RWPE1 (cell line): Measurements from ENCODE around the gene UBE2E2.

ENCODE experiments used
- CTCF ChIA-PET: fragments of 350-600 bp; sonication (Branson Sonifier 250); formaldehyde crosslinking; extraction: SDS; loops from one replicate; lab custom pipeline; 2021; lab: Yijun Ruan, JAX
- POLR2A ChIA-PET: fragments of 400-600 bp; formaldehyde crosslinking; extraction: SDS; loops from one replicate; lab custom pipeline; 2020; ENCODE audit warnings: antibody characterized with exemption; ENCODE audit not compliant: low non-redundant PET; lab: Yijun Ruan, JAX
- DNase-seq: peaks from one replicate; pipeline ENCODE4 v3.0.0; 2012; ENCODE audit warnings: low spot score
- H3K27ac ChIP-seq: fragments of 450-650 bp; 2 replicates; pipeline ENCODE4 v1.5.1; 2017
- TF ChIP-seq, protein P1 (sequence below): fragments of 450-650 bp; conservative IDR thresholded peaks from 2 replicates; pipeline ENCODE4 v1.5.1; 2017; ENCODE audit warnings: low read depth, mild to moderate bottlenecking

Gene UBE2E2

DNA sequence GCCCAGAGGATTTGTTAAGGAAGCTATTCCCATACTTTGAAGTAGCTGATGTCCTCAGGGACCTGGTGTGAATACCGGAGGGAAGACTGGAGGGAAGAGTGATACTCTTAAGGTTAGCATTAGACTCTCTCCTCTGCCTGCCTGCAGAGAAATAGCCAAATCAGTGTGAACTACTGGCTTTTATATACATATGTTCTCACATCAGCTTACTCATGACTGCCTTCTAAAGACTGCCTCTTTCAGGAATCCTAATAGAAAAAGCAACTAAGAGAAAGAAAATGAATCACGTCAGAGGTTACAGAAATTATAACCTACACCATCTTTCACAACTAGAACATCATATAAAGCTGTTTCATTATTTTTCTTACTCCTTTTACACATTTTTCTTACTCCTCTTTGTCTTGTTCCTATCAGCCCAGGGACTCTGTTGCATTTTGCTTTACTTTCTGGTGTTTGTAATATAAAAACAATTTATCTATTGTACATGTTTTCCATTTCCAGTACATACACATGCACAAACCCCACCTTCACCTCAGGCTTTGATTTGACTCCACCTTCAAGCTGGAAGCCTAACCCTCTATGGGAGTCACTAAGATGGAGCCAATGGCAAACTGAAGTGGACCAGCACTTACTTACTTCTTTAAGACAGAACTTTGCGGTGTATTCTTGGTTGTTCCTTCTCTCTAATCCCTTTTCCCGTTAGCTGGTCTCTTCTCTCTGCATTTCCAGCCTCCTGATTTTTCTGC lies 345.0 kb downstream of the UBE2E2 start:
- no peak for DNase-seq
- TF ChIP-seq, protein P1, sequence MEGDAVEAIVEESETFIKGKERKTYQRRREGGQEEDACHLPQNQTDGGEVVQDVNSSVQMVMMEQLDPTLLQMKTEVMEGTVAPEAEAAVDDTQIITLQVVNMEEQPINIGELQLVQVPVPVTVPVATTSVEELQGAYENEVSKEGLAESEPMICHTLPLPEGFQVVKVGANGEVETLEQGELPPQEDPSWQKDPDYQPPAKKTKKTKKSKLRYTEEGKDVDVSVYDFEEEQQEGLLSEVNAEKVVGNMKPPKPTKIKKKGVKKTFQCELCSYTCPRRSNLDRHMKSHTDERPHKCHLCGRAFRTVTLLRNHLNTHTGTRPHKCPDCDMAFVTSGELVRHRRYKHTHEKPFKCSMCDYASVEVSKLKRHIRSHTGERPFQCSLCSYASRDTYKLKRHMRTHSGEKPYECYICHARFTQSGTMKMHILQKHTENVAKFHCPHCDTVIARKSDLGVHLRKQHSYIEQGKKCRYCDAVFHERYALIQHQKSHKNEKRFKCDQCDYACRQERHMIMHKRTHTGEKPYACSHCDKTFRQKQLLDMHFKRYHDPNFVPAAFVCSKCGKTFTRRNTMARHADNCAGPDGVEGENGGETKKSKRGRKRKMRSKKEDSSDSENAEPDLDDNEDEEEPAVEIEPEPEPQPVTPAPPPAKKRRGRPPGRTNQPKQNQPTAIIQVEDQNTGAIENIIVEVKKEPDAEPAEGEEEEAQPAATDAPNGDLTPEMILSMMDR, result no peak
- POLR2A ChIA-PET, result no interaction called here
- H3K27ac ChIP-seq, result no peak overlapping the region
- CTCF ChIA-PET, result no interaction called here

DNA sequence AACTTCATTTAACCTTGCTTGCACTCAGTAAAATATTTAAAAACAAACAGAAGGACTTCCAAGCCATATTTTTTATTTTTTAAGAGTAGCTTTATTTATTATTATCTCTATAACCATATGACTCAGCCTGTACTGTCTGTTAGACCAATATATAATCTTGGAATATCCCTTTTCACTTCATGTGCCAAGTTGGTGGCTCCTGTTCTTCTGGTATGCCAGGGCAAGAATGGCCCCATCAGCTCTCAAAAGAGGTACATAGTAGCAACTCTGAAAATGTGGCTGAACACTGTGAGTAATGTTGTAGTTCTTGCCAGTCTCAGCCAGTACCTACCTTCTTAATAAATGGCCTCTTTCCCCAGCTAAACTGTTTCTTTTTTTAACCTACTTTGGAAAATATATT lies 345.6 kb downstream of the UBE2E2 start:
- CTCF ChIA-PET, result no interaction called here
- H3K27ac ChIP-seq, result no peak overlapping the region
- POLR2A ChIA-PET, result no interaction called here
- TF ChIP-seq, protein P1, result no peak
- no peak for DNase-seq

DNA sequence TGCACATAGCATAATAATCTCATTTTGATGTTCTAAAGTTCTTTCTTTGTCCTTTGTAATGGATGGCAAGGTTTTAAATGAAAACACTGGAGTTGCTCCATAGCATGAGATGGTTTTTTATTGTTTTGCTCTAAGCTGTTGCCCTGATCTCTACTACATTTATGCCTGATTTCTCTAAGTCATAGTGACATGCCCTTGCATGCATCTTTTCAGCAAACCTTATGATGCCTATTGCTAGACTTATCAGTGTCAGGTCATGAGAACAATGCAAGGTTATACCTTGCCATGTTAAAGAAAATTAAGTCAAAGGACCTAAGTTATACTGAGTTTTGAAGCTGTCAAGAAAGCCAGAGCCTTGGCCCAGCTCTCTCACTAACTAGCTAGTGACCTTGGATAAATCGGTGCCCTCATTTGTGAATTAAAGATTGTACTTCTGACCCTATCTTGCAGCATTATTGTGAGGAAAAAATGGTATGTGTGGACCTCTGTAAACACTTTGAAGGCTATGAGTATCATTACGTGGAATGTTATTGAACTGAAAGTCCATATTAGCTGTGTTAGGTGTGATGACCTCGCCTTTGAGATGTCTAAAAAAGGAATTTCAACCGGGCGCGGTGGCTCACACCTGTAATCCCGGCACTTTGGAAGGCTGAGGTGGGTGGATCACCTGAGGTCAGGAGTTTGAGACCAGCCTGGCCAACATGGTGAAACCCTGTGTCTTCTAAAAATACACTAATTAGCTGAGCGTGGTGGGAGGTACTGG lies 346.2 kb downstream of the UBE2E2 start:
- CTCF ChIA-PET, result no interaction called here

DNA sequence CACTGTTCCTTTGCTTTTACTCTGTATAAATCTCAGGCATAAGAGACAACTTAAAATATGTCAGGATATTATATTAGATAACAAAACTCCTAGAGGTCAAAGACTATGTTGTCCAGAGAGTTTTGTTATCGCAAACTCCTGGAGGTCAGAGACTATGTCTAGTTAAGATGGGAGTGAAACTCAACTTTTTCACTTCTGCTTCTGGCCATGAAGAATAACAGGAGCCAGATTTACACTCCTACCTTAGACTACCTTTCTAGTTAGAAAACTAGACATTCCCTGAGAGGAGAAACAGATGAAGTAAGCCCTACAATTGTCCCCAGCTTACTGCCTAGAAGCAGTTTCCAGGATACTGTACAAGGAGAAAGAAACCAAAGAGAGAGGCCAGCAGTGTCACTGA lies 347.3 kb downstream of the UBE2E2 start:
- POLR2A ChIA-PET, result no interaction called here
- TF ChIP-seq, protein P1, result no peak

More for the DNA sequence above, 346.2 kb downstream of the UBE2E2 start:
- POLR2A ChIA-PET, result no interaction called here
- no peak overlapping the region for H3K27ac ChIP-seq
- DNase-seq, result no peak
- TF ChIP-seq, protein P1, result no peak

DNA sequence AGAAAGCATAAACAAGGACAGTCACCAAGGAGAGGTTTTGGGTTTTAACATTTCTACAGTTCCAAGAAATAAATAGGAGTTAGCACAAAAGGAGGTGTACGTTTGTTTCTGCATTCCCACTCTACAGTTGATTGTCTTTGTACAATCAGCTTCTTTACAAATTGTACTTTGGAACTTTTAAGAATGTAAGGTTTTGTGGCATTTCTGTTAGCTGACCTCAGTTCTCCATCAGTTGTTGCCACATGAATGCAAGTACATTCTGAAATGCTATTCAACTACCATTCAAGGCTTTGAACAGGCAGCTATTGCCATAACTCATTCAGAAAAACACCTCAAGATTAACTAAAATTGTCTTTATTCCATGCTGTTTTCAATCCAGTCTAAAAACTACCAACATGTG lies 349.4 kb downstream of the UBE2E2 start:
- TF ChIP-seq, protein P1, result no peak
- ChIA-PET CTCF (no interaction called here), POLR2A (no interaction called here)
- no peak for DNase-seq
- H3K27ac ChIP-seq, result no peak overlapping the region

More for the DNA sequence above, 347.3 kb downstream of the UBE2E2 start:
- CTCF ChIA-PET, result no interaction called here
- H3K27ac ChIP-seq, result no peak overlapping the region
- DNase-seq, result no peak

DNA sequence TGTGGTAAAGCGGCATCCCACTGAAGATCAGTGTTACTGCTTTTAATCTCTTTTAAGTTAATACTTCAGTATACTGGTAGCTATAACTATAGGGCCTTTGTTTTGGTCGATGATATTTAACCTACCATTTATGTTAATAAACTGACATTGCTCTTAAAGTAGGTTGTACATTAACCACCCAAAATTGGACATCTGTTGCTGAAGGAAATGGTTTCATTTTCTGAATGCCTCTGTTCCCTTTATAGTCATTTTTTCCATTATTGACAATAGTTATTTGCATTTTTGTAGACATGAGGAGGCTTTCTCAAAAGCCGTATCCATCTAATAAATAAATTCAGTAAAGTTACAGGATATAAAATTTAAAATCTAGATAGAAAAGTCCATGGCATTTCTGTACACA lies 350.2 kb downstream of the UBE2E2 start:
- TF ChIP-seq, protein P1, result no peak
- H3K27ac ChIP-seq, result no peak overlapping the region
- no peak for DNase-seq
- CTCF ChIA-PET, result interaction anchor here (0.6 kb wide), 1 partner anchor 437 kb away, joined by 3 read pairs; no protein-coding TSS in a partner anchor
- POLR2A ChIA-PET, result no interaction called here
